Activated T-helper 2 cell treated with anti-CD3 and anti-CD28 coated beads, Interferon-gamma antibody, Interleukin-2, Interleukin-4, amounts not matched to agents 10 μg/mL and 5 μg/mL and 100 μg/mL, durations not matched to agents 14 hours and 24 hours and 36 hours (primary cell): Measurements from ENCODE around the gene DUSP15. TPM values are rescaled to one million over a fixed set of nuclear protein-coding genes. Genes with fewer than 3 reads are reported as not detected.
"Not testable (repeated sequence)": the region's sequence is repeated elsewhere in the genome, so short reads cannot be mapped to it uniquely, and the experiment has no call there.

Experiments used
- DNase-seq: peaks from one replicate; pipeline ENCODE4 v3.0.0; 2021; ENCODE audit warnings: low spot score
- H3K27ac Mint-ChIP-seq: one replicate; pipeline ENCODE4 v1.8.0; 2021; ENCODE audit warnings: mixed read lengths
- H3K27me3 Mint-ChIP-seq: one replicate; pipeline ENCODE4 v1.8.0; 2021; ENCODE audit warnings: low read depth, mixed read lengths
- H3K36me3 Mint-ChIP-seq: one replicate; pipeline ENCODE4 v1.8.0; 2021; ENCODE audit warnings: low read depth, mixed read lengths
- H3K4me1 Mint-ChIP-seq: one replicate; pipeline ENCODE4 v1.8.0; 2021; ENCODE audit warnings: low read depth, mixed read lengths
- H3K4me3 Mint-ChIP-seq: one replicate; pipeline ENCODE4 v1.8.0; 2021; ENCODE audit warnings: low read depth, mild to moderate bottlenecking, moderate library complexity, mixed read lengths
- H3K9me3 Mint-ChIP-seq: one replicate; pipeline ENCODE4 v1.8.0; 2021; ENCODE audit warnings: mixed read lengths
- intact Hi-C: fragments of 100-400 bp; cut with micrococcal nuclease; formaldehyde crosslinking; loops from one replicate; pipeline ENCODE4 v1.15.1; 2023
- total RNA-seq: library from RNA; stranded (reverse); gene quantifications from 2 replicates; pipeline ENCODE4 v1.2.3, GENCODE V29; 2022

DUSP15 gene
- total RNA-seq, 1 donor from 2014 or later = not detected

DNA sequence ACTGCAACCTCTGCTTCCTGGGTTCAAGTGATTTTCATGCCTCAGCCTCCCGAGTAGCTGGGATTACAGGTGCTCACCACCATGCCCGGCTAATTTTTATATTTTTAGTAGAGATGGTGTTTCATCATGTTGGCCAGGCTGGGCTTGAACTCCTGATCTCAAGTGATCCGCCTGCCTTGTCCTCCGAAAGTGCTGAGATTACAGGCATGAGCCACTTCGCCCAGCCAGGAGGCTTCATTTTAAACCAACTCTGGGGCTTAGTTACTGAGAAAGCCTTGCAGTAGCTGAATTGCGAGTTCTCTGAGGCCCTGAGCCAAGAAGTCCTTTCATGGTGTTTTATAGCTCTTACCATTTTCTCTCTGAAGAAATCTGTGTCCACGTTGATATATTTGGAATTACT, 56.2 kb downstream of the DUSP15 start:
- H3K4me1 Mint-ChIP-seq, H3K9me3 Mint-ChIP-seq, intact Hi-C loops, H3K4me3 Mint-ChIP-seq, H3K27me3 Mint-ChIP-seq, DNase-seq, H3K27ac Mint-ChIP-seq, H3K36me3 Mint-ChIP-seq: not testable (repeated sequence)

DNA sequence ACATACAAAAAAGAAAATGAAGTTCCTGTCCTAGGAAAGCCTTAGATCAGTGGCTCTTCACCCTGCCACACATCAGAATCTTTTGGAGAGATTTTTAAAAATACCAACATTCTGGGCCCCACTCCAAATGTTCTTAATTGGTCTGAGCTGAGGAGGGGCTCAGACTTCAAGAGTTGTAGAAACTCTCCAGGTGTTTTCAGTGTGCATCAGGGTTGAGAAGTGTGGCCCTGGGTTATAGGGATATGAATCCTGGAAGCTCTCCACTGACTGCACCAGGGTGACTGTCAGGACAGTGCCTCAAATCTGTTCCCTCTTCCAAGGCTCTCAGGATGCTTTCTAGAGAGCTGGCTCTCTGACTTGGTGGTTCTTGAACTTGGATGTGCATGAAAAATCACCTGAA, 56.7 kb downstream of the DUSP15 start:
- intact Hi-C loops = no loop called here
- Mint-ChIP-seq H3K36me3 (no peaks in the 10 kb centered on the region), H3K4me3 (no peak overlapping the region), H3K4me1 (peaks cover 3% of the 10 kb centered on the region), H3K9me3 (no peaks in the 10 kb centered on the region), H3K27me3 (no peaks in the 10 kb centered on the region), H3K27ac (no peak overlapping the region)
- no peak for DNase-seq

GRCh38 chr20:31811796-31812728, 58.3 kb downstream of the DUSP15 start:
- H3K27me3 Mint-ChIP-seq = no peaks in the 10 kb centered on the region
- no peaks in the 10 kb centered on the region for H3K9me3 Mint-ChIP-seq
- H3K4me1 Mint-ChIP-seq = peaks cover 3% of the 10 kb centered on the region

GRCh38 chr20:31811198-31811597, 59.1 kb downstream of the DUSP15 start:
- Mint-ChIP-seq H3K27ac (no peak overlapping the region), H3K27me3 (no peaks in the 10 kb centered on the region), H3K36me3 (peaks cover 8% of the 10 kb centered on the region), H3K4me1 (peaks cover 6% of the 10 kb centered on the region), H3K9me3 (no peaks in the 10 kb centered on the region), H3K4me3 (no peak overlapping the region)
- intact Hi-C loops = no loop called here
- no peak for DNase-seq

More at GRCh38 chr20:31811796-31812728, 58.3 kb downstream of the DUSP15 start:
- no peak for DNase-seq
- intact Hi-C loops = no loop called here
- Mint-ChIP-seq H3K27ac (no peak overlapping the region), H3K36me3 (peaks cover 3% of the 10 kb centered on the region), H3K4me3 (no peak overlapping the region)

Other genes with a start within 250 kb of the DUSP15 start
- gene COX4I2, start 232.6 kb downstream of the DUSP15 start, total RNA-seq = not detected in 2 replicates
- 313 and 326 TPM in 2 replicates for gene BCL2L1, start 147.7 kb downstream of the DUSP15 start, total RNA-seq
- 82.8 and 83.0 TPM in 2 replicates for gene TPX2, start 131.2 kb downstream of the DUSP15 start, total RNA-seq
- gene MYLK2, start 51.2 kb downstream of the DUSP15 start, total RNA-seq = 0.27 and 0.51 TPM in 2 replicates
- gene FOXS1, start 24.9 kb downstream of the DUSP15 start, total RNA-seq = not detected in 2 replicates
- not detected in 2 replicates for gene TTLL9, start 107 bp upstream of the DUSP15 start, total RNA-seq
- 15.5 and 16.4 TPM in 2 replicates for gene PDRG1, start 81.5 kb upstream of the DUSP15 start, total RNA-seq
- not detected in 2 replicates for gene XKR7, start 97.6 kb upstream of the DUSP15 start, total RNA-seq
- gene CCM2L, start 139.9 kb upstream of the DUSP15 start, total RNA-seq = not detected in 2 replicates
- not detected in 2 replicates for gene HCK, start 181.7 kb upstream of the DUSP15 start, total RNA-seq
- gene TM9SF4, start 239.2 kb upstream of the DUSP15 start, total RNA-seq = 47.7 and 49.2 TPM in 2 replicates